Ovary (tissue), 9 donors: Measurements from ENCODE around the gene PCBP2. TPM values are rescaled to one million over a fixed set of nuclear protein-coding genes. Genes with fewer than 3 reads are reported as not detected.
"Not testable (repeated sequence)": the region's sequence is repeated elsewhere in the genome, so short reads cannot be mapped to it uniquely, and the experiment has no call there.

Experiments used
- DNase-seq, 5 donors: peaks; one replicate each; pipeline ENCODE4 v3.0.0-alpha.2; 2019 to 2020
- H3K27ac ChIP-seq, 2 donors: fragments of 200-600 bp; one replicate each; pipeline versions ENCODE4 v1.5.1 to v1.8.0; 2019 to 2022
- H3K27me3 ChIP-seq: fragments of 200-600 bp; one replicate; pipeline ENCODE4 v1.8.0; 2022
- H3K36me3 ChIP-seq: fragments of 200-600 bp; sonication (generic); one replicate; pipeline ENCODE4 v1.5.1; 2019
- H3K4me1 ChIP-seq: one replicate; pipeline ENCODE4 v1.8.1; 2013; ENCODE audit warnings: mild to moderate bottlenecking, moderate library complexity; ENCODE audit not compliant: insufficient read depth
- H3K4me3 ChIP-seq: fragments of 200-600 bp; sonication (generic); one replicate; pipeline ENCODE4 v1.5.1; 2017
- H3K9me3 ChIP-seq, 2 donors: fragments of 200-600 bp in 1 of 2; sonication (generic) in 1 of 2; one replicate each; pipeline versions ENCODE4 v1.5.1 to v1.8.1; 2013 to 2019; ENCODE audit warnings: mild to moderate bottlenecking in 1 of 2, moderate library complexity in 1 of 2
- CTCF ChIP-seq, 3 donors: fragments of 450-650 bp in 2 of 3; fragments of 200-600 bp in 1 of 3; IDR thresholded peaks; one replicate each; pipeline versions ENCODE4 v1.5.1 to v1.8.0; 2016 to 2022; ENCODE audit warnings: antibody characterized with exemption in 3 of 3, mild to moderate bottlenecking in 1 of 3
- EP300 ChIP-seq: sonication (generic); formaldehyde crosslinking; IDR thresholded peaks from one replicate; pipeline ENCODE4 v1.6.1; 2017; ENCODE audit warnings: antibody characterized with exemption
- POLR2A ChIP-seq: fragments of 450-650 bp; IDR thresholded peaks from one replicate; pipeline ENCODE4 v1.6.1; 2017; ENCODE audit warnings: antibody characterized with exemption, mild to moderate bottlenecking, moderate library complexity
- WGBS, 3 donors: extraction: QIAGEN DNeasy Blood & Tissue Kit in 1 of 3; methylation state at CpG; one replicate each; pipeline versions ENCODE4 v1.1.5 to v1.1.7; 2013 to 2017; 5-methylcytosine and 5-hydroxymethylcytosine counted together
- intact Hi-C, 4 donors: fragments of 100-400 bp; cut with DNase I; formaldehyde crosslinking; loops; one replicate each; pipeline versions ENCODE4 v1.11.0 to v1.15.1; 2022 to 2023
- polyA plus RNA-seq, 2 donors: library from polyadenylated mRNA; stranded (reverse); fragments of 200-250 nt in 1 of 2; fragments of 350-450 nt in 1 of 2; fragmentation: Illumina TruSeq in 1 of 2; extraction: RNeasy Lipid Tissue Mini Kit (QIAGEN cat#74804) in 1 of 2; gene quantifications; one replicate each; pipeline ENCODE4 v1.2.3, GENCODE V29; 2013 to 2014
- total RNA-seq, 7 donors: library from RNA; depleted of rRNA in 2 of 7; stranded (reverse); fragments of >200 nt in 2 of 7; fragmentation: NEBNext Ultra II Directional in 3 of 7; extraction: Animal tissue kit (Norgen Biotek cat#: 25700) in 3 of 7; gene quantifications; one replicate each; pipeline versions ENCODE4 v1.1.0 to v1.2.4, GENCODE V29; 2016 to 2023
- donor health status: DM: no; HTN: no; CAD: no; lungs with moderate emphysema.
- donor health status: DM: no; HTN: no; CAD: no.
- donor health status: Bipolar disorder and iron deficiency.
- donor health status: DM: yes; HTN: yes; CAD: no.
- donor health status: DM: no; HTN: no; CAD: no.
- donor health status: DM: yes; HTN: yes; CAD: no.

PCBP2 gene
- total and polyA plus RNA-seq, 9 donors: 413 to 1,354 (median 948) TPM

- Histone ChIP-seq H3K36me3 (no peaks in the 10 kb centered on the region), H3K27ac (no peak overlapping the region), H3K4me1 (peaks cover 13% of the 10 kb centered on the region), H3K4me3 (no peak overlapping the region), H3K27me3 (no peaks in the 10 kb centered on the region), H3K9me3 (no peaks in the 10 kb centered on the region)
- TF ChIP-seq EP300 (no peak), CTCF (IDR thresholded peaks at IDR 0.05) (no peak), POLR2A (no peak)
- no peak for DNase-seq
- intact Hi-C loops: loop anchor here (1.0 to 5.0 kb wide), 4 partner anchors 37 to 67 kb away; partner anchors contain the start of gene SP1 (in 1 of the 4)
- WGBS, 3 donors: 89 to 92% (median 90%) methylated on average over 2 of the region's 2 CpGs
Observed at GRCh38 chr12:53419756-53420155, 32.1 kb upstream of the PCBP2 start.

- not testable (repeated sequence) for H3K27me3 ChIP-seq, H3K36me3 ChIP-seq, DNase-seq, H3K27ac ChIP-seq, H3K9me3 ChIP-seq, H3K4me3 ChIP-seq
- intact Hi-C loops: loop anchor here in 1 of 4 donors (5.0 kb wide), 2 partner anchors 40 to 70 kb away; partner anchors contain the start of gene SP1
- peaks cover 21% of the 10 kb centered on the region for H3K4me1 ChIP-seq
- 89 to 92% (median 92%) methylated on average over 12 of the region's 12 CpGs for WGBS, 3 donors
Observed at GRCh38 chr12:53422247-53422646, 29.7 kb upstream of the PCBP2 start.

GRCh38 chr12:53423597-53423996 is 28.3 kb upstream of the PCBP2 start, which contains the start of gene AMHR2:
Gene AMHR2, plus strand, starts transcription at chr12:53423855. Its CDS starts 80 bp downstream, at chr12:53423935.
- Histone ChIP-seq H3K27ac (peak within 1 kb of the TSS; percentile 63 to 85), H3K4me1 (peaks cover 21% of the 10 kb centered on the region), H3K4me3 (no peak within 1 kb of the TSS), H3K27me3 (no peaks in the 10 kb centered on the region), H3K36me3 (no peaks in the 10 kb centered on the region), H3K9me3 (no peaks in the 10 kb centered on the region)
- DNase-seq: peak; percentile 50 to 57 (median 54)
- intact Hi-C loops: loop anchor here in 1 of 4 donors (5.0 kb wide), 2 partner anchors 41 to 71 kb away; partner anchors contain the start of gene SP1
- TF ChIP-seq EP300 (no peak), POLR2A (no peak)
- WGBS, 3 donors: 65 to 71% (median 68%) methylated on average over 1 of the region's 1 CpG

GRCh38 chr12:53424626-53425514 is 27.0 kb upstream of the PCBP2 start:
- peak; percentile 80 to 87 (median 83) for DNase-seq
- Histone ChIP-seq H3K27me3 (no peaks in the 10 kb centered on the region), H3K4me1 (peaks cover 21% of the 10 kb centered on the region), H3K27ac (peak overlapping the region; percentile 64 to 85), H3K36me3 (no peaks in the 10 kb centered on the region), H3K4me3 (peak overlapping the region; percentile 1), H3K9me3 (no peaks in the 10 kb centered on the region)
- intact Hi-C loops: loop anchor here in 1 of 4 donors (5.0 kb wide), 2 partner anchors 43 to 73 kb away; partner anchors contain the start of gene SP1
- TF ChIP-seq POLR2A (peak; percentile 35), CTCF (IDR thresholded peaks at IDR 0.05) (no peak), EP300 (no peak)
- WGBS, 3 donors: 10 to 19% (median 15%) methylated on average over 7 to 9 of the region's 9 CpGs

GRCh38 chr12:53425515-53426150 is 26.3 kb upstream of the PCBP2 start:
- peak overlapping the region; percentile 64 to 85 for H3K27ac ChIP-seq
- 25 to 32% (median 30%) methylated on average over 11 of the region's 11 CpGs for WGBS, 3 donors
- H3K4me1 ChIP-seq: peaks cover 21% of the 10 kb centered on the region
- H3K9me3 ChIP-seq: no peaks in the 10 kb centered on the region
- H3K27me3 ChIP-seq: no peaks in the 10 kb centered on the region
- TF ChIP-seq EP300 (no peak), CTCF (IDR thresholded peaks at IDR 0.05) (no peak)
- intact Hi-C loops: no loop called here
- DNase-seq: peak; percentile 42 to 59 (median 49)
- no peaks in the 10 kb centered on the region for H3K36me3 ChIP-seq
- peak overlapping the region; percentile 1 for H3K4me3 ChIP-seq
